GM12892 (cell line): ENCODE results near the gene CYP4F22.
"Not testable (repeated sequence)": the region's sequence is repeated elsewhere in the genome, so short reads cannot be mapped to it uniquely, and the experiment has no call there.

Source experiments
- DNase-seq: peaks from one replicate; pipeline ENCODE4 v3.0.0; 2011; ENCODE audit not compliant: insufficient read length
- FAIRE-seq: peaks from 2 replicates; lab custom pipeline; 2011; peaks lifted over from hg19 to GRCh38; lab: Jason Lieb, UNC
- POLR2A ChIP-seq: IDR thresholded peaks from 2 replicates; pipeline ENCODE4 v1.6.1; 2011; ENCODE audit warnings: low read depth, low read length, control low read depth
- POLR2AphosphoS5 ChIP-seq: IDR thresholded peaks from 2 replicates; pipeline ENCODE4 v1.6.1; 2011; ENCODE audit warnings: low read depth, low read length, control low read depth
- TAF1 ChIP-seq: IDR thresholded peaks from 2 replicates; pipeline ENCODE4 v1.6.1; 2011; ENCODE audit warnings: low read depth, mild to moderate bottlenecking, control low read depth, low read length, borderline replicate concordance

CYP4F22 gene

GRCh38 chr19:15564534-15565168 is 56.3 kb downstream of the CYP4F22 start:
- no peak for TF ChIP-seq POLR2AphosphoS5
- TF ChIP-seq POLR2A, result no peak
- no peak for TF ChIP-seq TAF1
- FAIRE-seq, result no peak
- no peak for DNase-seq

- FAIRE-seq (no peak), DNase-seq (no peak)
- TF ChIP-seq TAF1 (no peak), POLR2AphosphoS5 (no peak), POLR2A (no peak)
These were observed 62.1 kb downstream of the CYP4F22 start for GRCh38 chr19:15570420-15570819.

DNA sequence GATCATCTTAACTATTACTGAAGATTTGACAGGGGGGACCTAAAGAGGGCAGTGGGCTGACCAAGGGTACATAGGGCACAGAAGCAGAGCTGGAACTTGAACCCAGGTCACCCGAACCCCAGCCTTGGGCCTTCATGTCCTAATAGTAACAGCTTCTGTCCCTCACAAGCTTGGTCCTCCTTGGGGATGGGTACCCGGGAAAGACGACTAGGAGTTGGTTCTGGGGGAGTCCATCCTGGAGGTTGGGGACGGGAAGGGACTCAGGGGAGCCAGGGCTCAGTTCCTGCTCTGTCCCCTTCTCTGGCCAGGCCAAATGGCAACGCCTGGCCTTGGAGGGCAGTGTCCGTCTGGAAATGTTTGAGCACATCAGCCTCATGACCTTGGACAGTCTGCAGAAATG is 67.1 kb downstream of the CYP4F22 start:
- FAIRE-seq (no peak), DNase-seq (no peak)
- TF ChIP-seq TAF1 (no peak), POLR2AphosphoS5 (no peak), POLR2A (no peak)

DNA sequence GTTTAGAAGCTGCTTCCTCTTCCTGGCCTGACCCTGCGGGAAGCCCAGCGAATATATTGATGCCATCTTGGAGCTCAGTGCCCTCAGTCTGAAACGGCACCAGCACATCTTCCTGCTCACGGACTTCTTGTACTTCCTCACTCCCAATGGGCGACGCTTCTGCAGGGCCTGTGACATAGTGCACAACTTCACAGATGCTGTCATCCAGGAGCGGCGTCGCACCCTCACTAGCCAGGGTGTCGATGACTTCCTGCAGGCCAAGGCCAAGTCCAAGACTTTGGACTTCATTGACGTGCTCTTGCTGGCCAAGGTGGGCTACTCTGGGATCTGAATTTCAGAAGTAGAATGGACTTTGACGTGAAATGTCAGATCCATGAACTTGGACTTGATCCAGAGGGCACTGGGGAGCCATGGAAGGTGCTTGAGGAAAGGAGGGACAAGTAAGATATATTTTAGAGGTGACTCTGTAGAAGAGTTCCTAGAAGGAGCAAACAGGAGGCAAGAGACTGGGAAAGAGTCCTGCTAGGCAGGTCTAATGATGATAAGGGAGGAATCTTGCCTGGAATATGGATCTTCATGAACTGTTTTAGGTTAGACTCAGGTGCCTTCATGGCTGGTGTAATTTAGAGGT is 68.3 kb downstream of the CYP4F22 start:
- TF ChIP-seq POLR2A, result no peak

GRCh38 chr19:15577184-15577771 is 69.0 kb downstream of the CYP4F22 start:
- no peak for TF ChIP-seq TAF1
- TF ChIP-seq POLR2A, result no peak
- no peak for TF ChIP-seq POLR2AphosphoS5
- FAIRE-seq (no peak), DNase-seq (no peak)

More for the DNA sequence above, 68.3 kb downstream of the CYP4F22 start:
- FAIRE-seq, result no peak
- DNase-seq, result no peak

GRCh38 chr19:15583346-15583745 is 75.0 kb downstream of the CYP4F22 start:
- no peak for DNase-seq
- FAIRE-seq, result no peak

GRCh38 chr19:15584095-15584494 is 75.8 kb downstream of the CYP4F22 start:
- no peak for FAIRE-seq
- TF ChIP-seq TAF1 (no peak), POLR2A (no peak)
- DNase-seq, result no peak

More at GRCh38 chr19:15583346-15583745, 75.0 kb downstream of the CYP4F22 start:
- TF ChIP-seq POLR2A, result no peak
- no peak for TF ChIP-seq POLR2AphosphoS5
- TF ChIP-seq TAF1, result no peak

- FAIRE-seq (peak; percentile 75), DNase-seq (peak; percentile 77)
- TF ChIP-seq TAF1 (no peak), POLR2AphosphoS5 (no peak), POLR2A (no peak)
These were observed 76.3 kb downstream of the CYP4F22 start for GRCh38 chr19:15584541-15585115.

GRCh38 chr19:15587663-15588062 is 79.3 kb downstream of the CYP4F22 start:
- FAIRE-seq (no peak), DNase-seq (no peak)
- TF ChIP-seq POLR2A (no peak), POLR2AphosphoS5 (no peak), TAF1 (no peak)

GRCh38 chr19:15588265-15588664 is 79.9 kb downstream of the CYP4F22 start:
- TF ChIP-seq POLR2A, result no peak
- TF ChIP-seq TAF1, result no peak
- TF ChIP-seq POLR2AphosphoS5, result no peak
- DNase-seq, result no peak
- FAIRE-seq, result no peak

GRCh38 chr19:15589760-15590451 is 81.6 kb downstream of the CYP4F22 start:
- no peak for DNase-seq
- no peak for TF ChIP-seq POLR2AphosphoS5
- TF ChIP-seq TAF1, result no peak
- no peak for TF ChIP-seq POLR2A
- FAIRE-seq, result no peak

DNA sequence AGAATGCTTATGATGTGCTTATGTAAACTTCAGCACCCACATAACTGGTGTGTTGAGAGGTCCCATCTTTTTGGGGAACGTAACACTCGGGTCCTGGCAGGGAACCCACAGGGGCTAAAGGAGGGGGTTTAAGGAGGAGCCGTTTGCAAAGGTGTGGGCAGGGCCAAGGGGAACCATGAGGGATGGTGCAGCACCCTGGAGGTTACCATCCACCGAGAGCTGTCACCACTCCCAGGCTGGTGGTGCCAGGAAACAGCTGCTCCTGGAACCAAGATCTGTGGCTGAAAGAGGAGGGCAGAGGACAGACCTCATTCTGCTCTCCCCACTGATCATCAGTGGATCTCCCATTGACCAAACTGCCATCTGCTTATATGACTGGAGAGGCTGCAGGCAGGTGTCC is 83.5 kb downstream of the CYP4F22 start:
- no peak for FAIRE-seq

GRCh38 chr19:15592506-15592905 is 84.2 kb downstream of the CYP4F22 start:
- not testable (repeated sequence) for DNase-seq, FAIRE-seq

More for the DNA sequence above, 83.5 kb downstream of the CYP4F22 start:
- no peak for TF ChIP-seq TAF1
- TF ChIP-seq POLR2AphosphoS5, result no peak
- TF ChIP-seq POLR2A, result no peak
- DNase-seq, result no peak

DNA sequence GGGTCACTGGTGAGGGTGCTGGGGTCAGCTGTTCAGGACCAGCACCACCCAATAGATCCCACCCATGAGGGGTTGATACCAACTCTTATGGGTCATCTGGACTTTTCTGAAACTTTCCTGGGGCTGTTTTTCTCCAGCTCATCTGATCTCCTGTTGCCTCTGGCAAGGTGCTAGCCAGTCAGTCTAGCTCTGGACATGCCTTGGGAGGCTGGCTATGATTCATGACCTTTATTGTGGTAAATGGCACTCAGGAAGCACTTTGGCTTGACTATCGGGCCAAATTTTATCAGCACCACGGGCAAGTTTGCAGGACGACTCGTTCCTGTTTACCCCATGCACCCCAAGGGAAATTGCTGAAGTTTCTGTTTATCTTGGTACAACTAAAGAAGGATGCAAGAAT is 85.4 kb downstream of the CYP4F22 start:
- not testable (repeated sequence) for FAIRE-seq, DNase-seq
